ENCODE data around the gene TUBA1C. TPM values are rescaled to one million over a fixed set of nuclear protein-coding genes. Genes with fewer than 3 reads are reported as not detected.

TUBA1C gene
- total RNA-seq, 2 donors from 2014 or later: 600 to 684 TPM

- Mint-ChIP-seq H3K27ac (no peak overlapping the region), H3K4me3 (no peak overlapping the region), H3K4me1 (peaks cover 14% of the 10 kb centered on the region), H3K36me3 (ENCODE audit: low read depth) (no peaks in the 10 kb centered on the region), H3K27me3 (ENCODE audit: insufficient read depth) (peaks cover 81% of the 10 kb centered on the region), H3K9me3 (no peaks in the 10 kb centered on the region)
- Histone ChIP-seq H3K4me3 (ENCODE audit: low read length) (no peak overlapping the region), H3K4me1 (ENCODE audit: control insufficient read depth, insufficient read depth, low read length) (no peaks in the 10 kb centered on the region), H3K27ac (ENCODE audit: low read depth, low read length) (no peak overlapping the region), H3K36me3 (ENCODE audit: control insufficient read depth, insufficient read depth, low read length) (no peaks in the 10 kb centered on the region), H3K9ac (ENCODE audit: extremely low read depth, low read length, poor library complexity, severe bottlenecking) (no peak overlapping the region), H3K9me3 (ENCODE audit: control insufficient read depth, low read length) (no peaks in the 10 kb centered on the region), H3K27me3 (ENCODE audit: control insufficient read depth, insufficient read depth, low read length, poor library complexity, severe bottlenecking) (peaks cover 58% of the 10 kb centered on the region)
- 87 to 89% methylated on average over 7 of the region's 7 CpGs for WGBS, 2 experiments (ENCODE audit: insufficient coverage in 1 of 2, insufficient read length in 1 of 2)
- TF ChIP-seq CTCF (conservative IDR thresholded peaks at IDR 0.05): peak; percentile 23
- DNase-seq: peak; percentile 61
Observed at GRCh38 chr12:49225576-49226166, 39.2 kb upstream of the TUBA1C start.

DNA sequence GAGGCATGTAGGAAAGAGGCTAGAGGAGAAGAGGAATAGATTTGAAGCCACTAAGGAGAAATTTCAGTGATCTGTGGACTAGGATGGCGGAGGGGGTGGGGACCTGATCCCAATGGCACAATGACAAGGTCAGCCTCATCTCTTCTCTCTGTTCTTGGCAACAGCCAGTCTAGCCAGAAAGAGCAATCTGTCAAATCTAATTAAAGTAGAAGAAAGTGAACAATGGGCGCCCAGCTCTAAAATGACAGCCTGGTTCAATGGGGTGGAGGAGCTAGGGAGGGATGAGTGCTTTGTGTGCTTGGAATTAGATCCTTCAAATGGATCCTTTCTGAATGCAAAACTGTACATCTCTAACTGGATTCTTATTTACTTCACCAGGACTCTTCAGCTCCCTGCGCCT, 37.2 kb upstream of the TUBA1C start:
- H3K27me3 ChIP-seq (ENCODE audit: control insufficient read depth, insufficient read depth, low read length, poor library complexity, severe bottlenecking): peaks cover 68% of the 10 kb centered on the region
- no peak for TF ChIP-seq CTCF (conservative IDR thresholded peaks at IDR 0.05)
- peak overlapping the region; percentile 84 for H3K27ac ChIP-seq (ENCODE audit: low read depth, low read length)
- no peaks in the 10 kb centered on the region for H3K36me3 ChIP-seq (ENCODE audit: control insufficient read depth, insufficient read depth, low read length)
- no peak overlapping the region for H3K27ac Mint-ChIP-seq
- H3K4me3 ChIP-seq (ENCODE audit: low read length): no peak overlapping the region
- no peak overlapping the region for H3K9ac ChIP-seq (ENCODE audit: extremely low read depth, low read length, poor library complexity, severe bottlenecking)
- no peak for DNase-seq
- WGBS, 2 experiments (ENCODE audit: insufficient coverage in 1 of 2, insufficient read length in 1 of 2): 93 to 100% methylated on average over 1 to 3 of the region's 3 CpGs
- no peaks in the 10 kb centered on the region for H3K9me3 ChIP-seq (ENCODE audit: control insufficient read depth, low read length)
- peaks cover 20% of the 10 kb centered on the region for H3K4me1 Mint-ChIP-seq
- H3K27me3 Mint-ChIP-seq (ENCODE audit: insufficient read depth): peaks cover 84% of the 10 kb centered on the region
- no peak overlapping the region for H3K4me3 Mint-ChIP-seq
- H3K36me3 Mint-ChIP-seq (ENCODE audit: low read depth): no peaks in the 10 kb centered on the region
- H3K4me1 ChIP-seq (ENCODE audit: control insufficient read depth, insufficient read depth, low read length): peaks cover 3% of the 10 kb centered on the region
- no peaks in the 10 kb centered on the region for H3K9me3 Mint-ChIP-seq

DNA sequence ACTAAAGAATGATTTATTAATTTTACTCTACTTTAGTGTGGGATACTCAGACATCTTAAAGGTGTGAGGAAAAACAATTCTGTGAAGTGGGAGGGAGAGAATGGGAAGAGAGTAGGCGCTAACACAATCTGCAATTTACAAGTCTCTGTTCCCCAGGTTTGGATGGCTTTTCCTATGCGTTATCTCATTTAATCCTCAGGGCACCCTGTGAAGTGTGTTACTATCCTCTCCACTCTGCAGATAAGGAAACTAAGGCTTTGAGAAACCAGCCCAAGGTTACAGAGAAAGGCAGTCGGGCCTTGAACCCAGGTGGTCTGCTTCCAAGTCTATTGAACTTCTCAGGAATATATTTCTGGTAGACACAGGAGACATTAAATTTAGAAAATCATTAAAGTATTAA, 36.2 kb upstream of the TUBA1C start:
- 20% methylated on average over 1 to 3 of the region's 3 CpGs for WGBS, 2 experiments (ENCODE audit: insufficient coverage in 1 of 2, insufficient read length in 1 of 2)
- peak; percentile 74 for DNase-seq
- TF ChIP-seq CTCF (conservative IDR thresholded peaks at IDR 0.05): no peak
- Mint-ChIP-seq H3K4me3 (no peak overlapping the region), H3K27me3 (ENCODE audit: insufficient read depth) (peaks cover 85% of the 10 kb centered on the region), H3K27ac (no peak overlapping the region), H3K36me3 (ENCODE audit: low read depth) (no peaks in the 10 kb centered on the region), H3K4me1 (peaks cover 29% of the 10 kb centered on the region), H3K9me3 (no peaks in the 10 kb centered on the region)
- H3K4me3 ChIP-seq (ENCODE audit: low read length): no peak overlapping the region
- H3K27ac ChIP-seq (ENCODE audit: low read depth, low read length): no peak overlapping the region
- H3K27me3 ChIP-seq (ENCODE audit: control insufficient read depth, insufficient read depth, low read length, poor library complexity, severe bottlenecking): peaks cover 70% of the 10 kb centered on the region
- H3K4me1 ChIP-seq (ENCODE audit: control insufficient read depth, insufficient read depth, low read length): peaks cover 9% of the 10 kb centered on the region
- no peak overlapping the region for H3K9ac ChIP-seq (ENCODE audit: extremely low read depth, low read length, poor library complexity, severe bottlenecking)
- H3K36me3 ChIP-seq (ENCODE audit: control insufficient read depth, insufficient read depth, low read length): no peaks in the 10 kb centered on the region
- H3K9me3 ChIP-seq (ENCODE audit: control insufficient read depth, low read length): no peaks in the 10 kb centered on the region
